ENCODE results near the gene EFNA3. TPM values are rescaled to one million over a fixed set of nuclear protein-coding genes. Genes with fewer than 3 reads are reported as not detected.

EFNA3 gene
- total and polyA plus RNA-seq, 2 experiments from 2014 or later = 2.7 to 3.0 TPM

GRCh38 chr1:155130272-155131006 is 51.8 kb downstream of the EFNA3 start:
- Histone ChIP-seq H3K4me3 (no peak overlapping the region), H3K9ac (no peak overlapping the region), H3K79me2 (ENCODE audit: insufficient read depth) (no peaks in the 10 kb centered on the region), H3F3A (ENCODE audit: insufficient read depth) (0 out of 2 replicates have a peak, but pooled peaks cover 2% of the 10 kb centered on the region), H4K20me1 (ENCODE audit: insufficient read depth) (no peaks in the 10 kb centered on the region), H3K9me3 (ENCODE audit: low read depth) (no peaks in the 10 kb centered on the region), H3K36me3 (ENCODE audit: low read depth) (no peaks in the 10 kb centered on the region), H3K4me2 (ENCODE audit: unreplicated experiment) (no peak overlapping the region), H3K4me1 (ENCODE audit: insufficient read depth) (peaks cover 14% of the 10 kb centered on the region; the same call in 1 of the 2 replicates), H2AFZ (no peak overlapping the region), H3K9me2 (ENCODE audit: insufficient read depth) (no peaks in the 10 kb centered on the region), H3K27me3 (replicated peaks; ENCODE audit: insufficient read depth) (peaks cover 35% of the 10 kb centered on the region), H3K27ac (no peak overlapping the region)
- in situ Hi-C loops (cut with MboI) = no loop called here
- WGBS, 2 experiments (ENCODE audit: low coverage in 1 of 2, low lambda C conversion rate in 2 of 2, missing lambda C conversion rate in 2 of 2) = 34 to 37% methylated on average over 5 to 6 of the region's 6 CpGs
- no peak for TF ChIP-seq EZH2 (IDR thresholded peaks at IDR 0.05; ENCODE audit: insufficient read depth, poor library complexity, severe bottlenecking)
- no peak for TF ChIP-seq EZH2phosphoT487 (IDR thresholded peaks at IDR 0.05; ENCODE audit: insufficient read depth, low read depth)
- no peak for DNase-seq

DNA sequence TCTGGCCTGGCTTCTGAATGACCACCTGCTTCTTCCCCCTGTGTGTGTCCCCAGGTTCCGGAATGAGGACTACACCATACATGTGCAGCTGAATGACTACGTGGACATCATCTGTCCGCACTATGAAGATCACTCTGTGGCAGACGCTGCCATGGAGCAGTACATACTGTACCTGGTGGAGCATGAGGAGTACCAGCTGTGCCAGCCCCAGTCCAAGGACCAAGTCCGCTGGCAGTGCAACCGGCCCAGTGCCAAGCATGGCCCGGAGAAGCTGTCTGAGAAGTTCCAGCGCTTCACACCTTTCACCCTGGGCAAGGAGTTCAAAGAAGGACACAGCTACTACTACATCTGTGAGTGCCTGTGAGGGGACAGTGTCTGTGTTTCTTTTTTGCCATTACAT is 52.6 kb downstream of the EFNA3 start:
- in situ Hi-C loops (cut with MboI) = no loop called here
- Histone ChIP-seq H3K9me3 (ENCODE audit: low read depth) (no peaks in the 10 kb centered on the region), H3K4me3 (no peak overlapping the region), H3K4me1 (ENCODE audit: insufficient read depth) (peaks cover 14% of the 10 kb centered on the region; the same call in 1 of the 2 replicates), H3F3A (ENCODE audit: insufficient read depth) (0 out of 2 replicates have a peak, but pooled peaks cover 3% of the 10 kb centered on the region), H3K4me2 (ENCODE audit: unreplicated experiment) (no peak overlapping the region), H4K20me1 (ENCODE audit: insufficient read depth) (no peaks in the 10 kb centered on the region), H3K27ac (no peak overlapping the region), H3K9ac (no peak overlapping the region), H3K79me2 (ENCODE audit: insufficient read depth) (no peaks in the 10 kb centered on the region), H3K27me3 (replicated peaks; ENCODE audit: insufficient read depth) (peaks cover 26% of the 10 kb centered on the region), H2AFZ (no peak overlapping the region), H3K36me3 (ENCODE audit: low read depth) (no peaks in the 10 kb centered on the region), H3K9me2 (ENCODE audit: insufficient read depth) (no peaks in the 10 kb centered on the region)
- WGBS, 2 experiments (ENCODE audit: low coverage in 1 of 2, low lambda C conversion rate in 2 of 2, missing lambda C conversion rate in 2 of 2) = 78 to 82% methylated on average over 8 of the region's 8 CpGs
- no peak for TF ChIP-seq EZH2 (IDR thresholded peaks at IDR 0.05; ENCODE audit: insufficient read depth, poor library complexity, severe bottlenecking)
- TF ChIP-seq EZH2phosphoT487 (IDR thresholded peaks at IDR 0.05; ENCODE audit: insufficient read depth, low read depth) = no peak
- DNase-seq = no peak

- DNase-seq = no peak
- Histone ChIP-seq H3K9me2 (ENCODE audit: insufficient read depth) (no peaks in the 10 kb centered on the region), H3K27ac (no peak overlapping the region), H3F3A (ENCODE audit: insufficient read depth) (0 out of 2 replicates have a peak, but pooled peaks cover 3% of the 10 kb centered on the region), H3K4me1 (ENCODE audit: insufficient read depth) (peaks cover 13% of the 10 kb centered on the region; the same call in 1 of the 2 replicates), H3K79me2 (ENCODE audit: insufficient read depth) (peaks cover 3% of the 10 kb centered on the region), H3K27me3 (replicated peaks; ENCODE audit: insufficient read depth) (peaks cover 20% of the 10 kb centered on the region), H2AFZ (no peak overlapping the region), H3K9me3 (ENCODE audit: low read depth) (no peaks in the 10 kb centered on the region), H3K36me3 (ENCODE audit: low read depth) (no peaks in the 10 kb centered on the region), H3K4me3 (no peak overlapping the region), H3K9ac (no peak overlapping the region), H3K4me2 (ENCODE audit: unreplicated experiment) (no peak overlapping the region), H4K20me1 (ENCODE audit: insufficient read depth) (no peaks in the 10 kb centered on the region)
- WGBS, 2 experiments (ENCODE audit: low coverage in 1 of 2, low lambda C conversion rate in 2 of 2, missing lambda C conversion rate in 2 of 2) = 67 to 69% methylated on average over 2 of the region's 2 CpGs
- in situ Hi-C loops (cut with MboI) = no loop called here
- TF ChIP-seq EZH2 (IDR thresholded peaks at IDR 0.05; ENCODE audit: insufficient read depth, poor library complexity, severe bottlenecking) (no peak), EZH2phosphoT487 (IDR thresholded peaks at IDR 0.05; ENCODE audit: insufficient read depth, low read depth) (no peak)
Observed at GRCh38 chr1:155131856-155132255, 53.2 kb downstream of the EFNA3 start.

DNA sequence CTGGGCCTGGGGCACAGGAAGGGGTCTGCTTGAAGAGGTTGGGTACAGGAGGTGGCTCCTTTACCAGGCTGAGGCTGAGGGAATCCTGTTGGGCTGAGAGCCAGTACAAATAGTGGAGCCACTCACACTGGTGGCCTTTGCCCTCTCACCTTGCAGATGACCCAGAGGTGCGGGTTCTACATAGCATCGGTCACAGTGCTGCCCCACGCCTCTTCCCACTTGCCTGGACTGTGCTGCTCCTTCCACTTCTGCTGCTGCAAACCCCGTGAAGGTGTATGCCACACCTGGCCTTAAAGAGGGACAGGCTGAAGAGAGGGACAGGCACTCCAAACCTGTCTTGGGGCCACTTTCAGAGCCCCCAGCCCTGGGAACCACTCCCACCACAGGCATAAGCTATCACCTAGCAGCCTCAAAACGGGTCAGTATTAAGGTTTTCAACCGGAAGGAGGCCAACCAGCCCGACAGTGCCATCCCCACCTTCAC is 55.2 kb downstream of the EFNA3 start:
- TF ChIP-seq EZH2 (IDR thresholded peaks at IDR 0.05; ENCODE audit: insufficient read depth, poor library complexity, severe bottlenecking) (no peak), EZH2phosphoT487 (IDR thresholded peaks at IDR 0.05; ENCODE audit: insufficient read depth, low read depth) (no peak)
- Histone ChIP-seq H3K9ac (no peak overlapping the region), H3K27me3 (replicated peaks; ENCODE audit: insufficient read depth) (peaks cover 4% of the 10 kb centered on the region), H3K79me2 (ENCODE audit: insufficient read depth) (peaks cover 23% of the 10 kb centered on the region), H3K9me3 (ENCODE audit: low read depth) (no peaks in the 10 kb centered on the region), H2AFZ (no peak overlapping the region), H3K27ac (no peak overlapping the region), H4K20me1 (ENCODE audit: insufficient read depth) (no peaks in the 10 kb centered on the region), H3K36me3 (ENCODE audit: low read depth) (0 out of 2 replicates have a peak, but pooled peaks cover 4% of the 10 kb centered on the region), H3F3A (ENCODE audit: insufficient read depth) (peaks cover 11% of the 10 kb centered on the region), H3K4me3 (no peak overlapping the region), H3K4me2 (ENCODE audit: unreplicated experiment) (no peak overlapping the region), H3K4me1 (ENCODE audit: insufficient read depth) (peaks cover 15% of the 10 kb centered on the region), H3K9me2 (ENCODE audit: insufficient read depth) (no peaks in the 10 kb centered on the region)
- WGBS, 2 experiments (ENCODE audit: low coverage in 1 of 2, low lambda C conversion rate in 2 of 2, missing lambda C conversion rate in 2 of 2) = 84 to 86% methylated on average over 6 to 7 of the region's 7 CpGs
- in situ Hi-C loops (cut with MboI) = no loop called here
- no peak for DNase-seq

Measured in GM23248 (cell line).